HepG2 (cell line): ENCODE measurements around the gene STARD13. TPM values are rescaled to one million over a fixed set of nuclear protein-coding genes. Genes with fewer than 3 reads are reported as not detected.

Source experiments
- ATF7 ChIP-seq, 2 experiments: fragments of 450-650 bp in 1 of 2; sonication (generic) in 1 of 2; formaldehyde crosslinking in 1 of 2; IDR thresholded peaks; 2 replicates each; pipeline versions ENCODE4 v1.4.0 to v1.6.1; 2016 to 2020; ENCODE audit warnings: antibody characterized with exemption in 1 of 2, mild to moderate bottlenecking in 1 of 2, missing genetic modification reagents in 1 of 2
- CREBL2 ChIP-seq: sonication (generic); formaldehyde crosslinking; IDR thresholded peaks from 2 replicates; pipeline ENCODE4 v1.8.1; 2023; ENCODE audit warnings: missing genetic modification reagents, mild to moderate bottlenecking, borderline replicate concordance
- KMT2B ChIP-seq: IDR thresholded peaks from 2 replicates; pipeline ENCODE4 v1.6.1; 2016; ENCODE audit warnings: missing genetic modification reagents, missing compliant biosample characterization
- ZBTB4 ChIP-seq: sonication (generic); formaldehyde crosslinking; IDR thresholded peaks from 2 replicates; pipeline ENCODE4 v1.4.0; 2020; ENCODE audit warnings: missing genetic modification reagents, mild to moderate bottlenecking, borderline replicate concordance
- ZFY ChIP-seq: sonication (generic); formaldehyde crosslinking; IDR thresholded peaks from 2 replicates; pipeline ENCODE4 v1.4.0; 2020; ENCODE audit warnings: missing genetic modification reagents
- ZHX2 ChIP-seq, 2 experiments: sonication (generic) in 1 of 2; formaldehyde crosslinking in 1 of 2; IDR thresholded peaks; 2 replicates each; pipeline versions ENCODE4 v1.6.1 to v1.9.0; 2014 to 2022; ENCODE audit warnings: antibody characterized with exemption in 1 of 2, borderline replicate concordance in 1 of 2, inconsistent platforms in 1 of 2, low read depth in 1 of 2, missing genetic modification reagents in 1 of 2
- ZNF44 ChIP-seq: sonication (generic); formaldehyde crosslinking; IDR thresholded peaks from 2 replicates; pipeline ENCODE4 v1.5.1; 2020; ENCODE audit warnings: mild to moderate bottlenecking, missing genetic modification reagents
- ZNF446 ChIP-seq: sonication (generic); formaldehyde crosslinking; IDR thresholded peaks from 2 replicates; pipeline ENCODE4 v1.5.0; 2020; ENCODE audit warnings: mild to moderate bottlenecking, missing genetic modification reagents
- ZNF609 ChIP-seq: sonication (generic); formaldehyde crosslinking; IDR thresholded peaks from 2 replicates; pipeline ENCODE4 v1.4.0; 2020; ENCODE audit warnings: mild to moderate bottlenecking, missing genetic modification reagents, borderline replicate concordance
- ZNF780A ChIP-seq: sonication (generic); formaldehyde crosslinking; IDR thresholded peaks from 2 replicates; pipeline ENCODE4 v1.8.0; 2022; ENCODE audit warnings: mild to moderate bottlenecking, missing genetic modification reagents, moderate library complexity
- ZSCAN29 ChIP-seq: sonication (generic); formaldehyde crosslinking; conservative IDR thresholded peaks from 2 replicates; pipeline ENCODE4 v1.4.0; 2020; ENCODE audit warnings: mild to moderate bottlenecking, missing genetic modification reagents
- polyA plus RNA-seq, 8 experiments: library from polyadenylated mRNA; depleted of rRNA in 3 of 8; stranded (reverse) in 7 of 8; unstranded in 1 of 8; fragments of >200 nt; fragmentation: Illumina TruSeq in 4 of 8; extraction: Trizol in 4 of 8; gene quantifications; 2 replicates each; pipeline versions ENCODE4 v1.2.1 to v1.2.3, GENCODE V29; 2011 to 2016; ENCODE audit warnings: low read depth in 4 of 8, missing spikeins in 1 of 8, mixed read lengths in 1 of 8; ENCODE audit not compliant: insufficient read depth in 1 of 8
- total RNA-seq, 5 experiments: library from RNA; depleted of rRNA; stranded (reverse); fragments of >200 nt; fragmentation: Illumina TruSeq; extraction: Trizol; gene quantifications; 2 replicates each; pipeline ENCODE4 v1.2.3, GENCODE V29; 2016; ENCODE audit warnings: low read depth in 1 of 5

Gene STARD13
- total and polyA plus RNA-seq, 2 of the 13 experiments (the other 11 are each of a cell fraction or from before 2014, with no cell fraction given), result 12.8 to 14.3 TPM

GRCh38 chr13:33125821-33126570 lies 159.6 kb downstream of the STARD13 start (continued):
- TF ChIP-seq ZNF609 (CRISPR knock-in tag), result peak; percentile 88
- peak; percentile 83 for TF ChIP-seq ZSCAN29 (CRISPR knock-in tag)
- TF ChIP-seq ZFY (CRISPR knock-in tag), result no peak
- peak; percentile 52; the same call in 1 of the 2 replicates for TF ChIP-seq ZHX2 (IDR thresholded peaks at IDR 0.05; ENCODE audit: low read depth)
- TF ChIP-seq ZHX2 (CRISPR knock-in tag; IDR thresholded peaks at IDR 0.05; ENCODE audit: borderline replicate concordance), result no peak
- TF ChIP-seq CREBL2, result no peak
- no peak for TF ChIP-seq ZNF780A (CRISPR knock-in tag)
- TF ChIP-seq ZNF446, result no peak
- TF ChIP-seq ZBTB4, result no peak
- TF ChIP-seq ATF7 (IDR thresholded peaks at IDR 0.05), result 0 out of 2 replicates have a peak, but pooled peaks have one; percentile 24
- TF ChIP-seq ATF7 (CRISPR knock-in tag; IDR thresholded peaks at IDR 0.05), result peak; percentile 45; the same call in 1 of the 2 replicates
- TF ChIP-seq ZNF44, result no peak
- TF ChIP-seq KMT2B (CRISPR knock-in tag), result peak; percentile 36; the same call in 1 of the 2 replicates
